Cardiac muscle cell (in vitro differentiated cells and primary cell): ENCODE data around the gene ARPC2. TPM values are rescaled to one million over a fixed set of nuclear protein-coding genes. Genes with fewer than 3 reads are reported as not detected.

Experiments used
- DNase-seq, 2 donors: peaks; one replicate each; pipeline versions ENCODE4 v3.0.0 to v3.0.0-alpha.2; 2010 to 2017; ENCODE audit warnings: low read depth in 1 of 2, low spot score in 1 of 2
- H3K27ac ChIP-seq: fragments of 200-600 bp; sonication (generic); 2 replicates; pipeline ENCODE4 v1.5.1; 2016
- H3K27me3 ChIP-seq: fragments of 200-600 bp; sonication (generic); 2 replicates; pipeline ENCODE4 v1.6.0; 2016; ENCODE audit warnings: control low read depth
- H3K36me3 ChIP-seq: fragments of 200-600 bp; sonication (generic); 2 replicates; pipeline ENCODE4 v1.5.1; 2016; ENCODE audit warnings: control low read depth
- H3K4me1 ChIP-seq: fragments of 200-600 bp; sonication (generic); 2 replicates; pipeline ENCODE4 v1.8.1; 2017; ENCODE audit warnings: low read depth, mild to moderate bottlenecking, mixed run types
- H3K4me3 ChIP-seq: fragments of 200-600 bp; sonication (generic); 2 replicates; pipeline ENCODE4 v1.5.1; 2016; ENCODE audit warnings: mild to moderate bottlenecking
- H3K9me3 ChIP-seq: fragments of 200-600 bp; sonication (generic); 2 replicates; pipeline ENCODE4 v1.5.1; 2017; ENCODE audit warnings: low read depth, mild to moderate bottlenecking, control low read depth
- CTCF ChIP-seq: IDR thresholded peaks from 2 replicates; pipeline ENCODE4 v1.5.1; 2012; ENCODE audit warnings: low read depth, mild to moderate bottlenecking, low read length
- polyA plus RNA-seq: library from polyadenylated mRNA; unstranded; fragments of >200 nt; fragmentation: Nextera tagmentation; extraction: Ambion mirVana; gene quantifications from 2 replicates; pipeline ENCODE4 v1.2.1, GENCODE V29; 2016
- total RNA-seq: library from RNA; depleted of rRNA; stranded (reverse); fragments of >200 nt; gene quantifications from 2 replicates; pipeline ENCODE4 v1.2.3, GENCODE V29; 2016

ARPC2 gene
- total and polyA plus RNA-seq, 2 experiments from 2014 or later = 223 to 442 TPM

- peak; percentile 26 for TF ChIP-seq CTCF
- Histone ChIP-seq H3K27me3 (no peaks in the 10 kb centered on the region), H3K36me3 (peaks cover 28% of the 10 kb centered on the region), H3K9me3 (no peaks in the 10 kb centered on the region), H3K4me3 (no peak overlapping the region), H3K4me1 (peaks cover 23% of the 10 kb centered on the region), H3K27ac (no peak overlapping the region)
- no peak for DNase-seq
Observed at GRCh38 chr2:218263817-218264641, 47.0 kb downstream of the ARPC2 start.

GRCh38 chr2:218264773-218265561 lies 48.0 kb downstream of the ARPC2 start:
- Histone ChIP-seq H3K9me3 (no peaks in the 10 kb centered on the region), H3K4me1 (peaks cover 18% of the 10 kb centered on the region), H3K27me3 (no peaks in the 10 kb centered on the region), H3K27ac (no peak overlapping the region), H3K36me3 (peaks cover 28% of the 10 kb centered on the region), H3K4me3 (no peak overlapping the region)
- no peak for TF ChIP-seq CTCF
- DNase-seq = no peak

GRCh38 chr2:218265626-218266025 lies 48.6 kb downstream of the ARPC2 start:
- no peak for TF ChIP-seq CTCF
- Histone ChIP-seq H3K36me3 (peaks cover 28% of the 10 kb centered on the region), H3K9me3 (no peaks in the 10 kb centered on the region), H3K4me1 (peaks cover 13% of the 10 kb centered on the region), H3K27me3 (no peaks in the 10 kb centered on the region), H3K27ac (no peak overlapping the region), H3K4me3 (no peak overlapping the region)
- DNase-seq = no peak

- Histone ChIP-seq H3K36me3 (peaks cover 28% of the 10 kb centered on the region), H3K4me3 (no peak overlapping the region), H3K27ac (no peak overlapping the region), H3K4me1 (peaks cover 11% of the 10 kb centered on the region), H3K27me3 (no peaks in the 10 kb centered on the region), H3K9me3 (no peaks in the 10 kb centered on the region)
- no peak for DNase-seq
- no peak for TF ChIP-seq CTCF
Observed at GRCh38 chr2:218266316-218266979, 49.5 kb downstream of the ARPC2 start.

- Histone ChIP-seq H3K36me3 (peaks cover 28% of the 10 kb centered on the region), H3K4me3 (no peak overlapping the region), H3K4me1 (peaks cover 10% of the 10 kb centered on the region), H3K9me3 (no peaks in the 10 kb centered on the region), H3K27ac (no peak overlapping the region), H3K27me3 (no peaks in the 10 kb centered on the region)
- DNase-seq = no peak
- no peak for TF ChIP-seq CTCF
Observed at GRCh38 chr2:218267259-218267658, 50.3 kb downstream of the ARPC2 start.
